HUES48 (cell line): ENCODE data around the gene HK1.

Experiments
- H3K27ac ChIP-seq: one replicate; pipeline ENCODE4 v1.7.0; 2013; ENCODE audit warnings: low read depth, low read length, inconsistent platforms
- H3K27me3 ChIP-seq: 2 replicates; pipeline ENCODE4 v1.6.1; 2013; ENCODE audit warnings: mild to moderate bottlenecking, low read length; ENCODE audit not compliant: control insufficient read depth, insufficient read depth
- H3K36me3 ChIP-seq: 2 replicates; pipeline ENCODE4 v1.6.1; 2013; ENCODE audit warnings: low read length; ENCODE audit not compliant: control insufficient read depth, insufficient read depth
- H3K4me1 ChIP-seq: 2 replicates; pipeline ENCODE4 v1.6.1; 2013; ENCODE audit warnings: mild to moderate bottlenecking, low read length; ENCODE audit not compliant: control insufficient read depth, insufficient read depth
- H3K4me3 ChIP-seq: 2 replicates; pipeline ENCODE4 v1.5.1; 2013; ENCODE audit warnings: mild to moderate bottlenecking, low read depth, low read length
- H3K9ac ChIP-seq: 2 replicates; pipeline ENCODE4 v1.6.1; 2013; ENCODE audit warnings: mild to moderate bottlenecking, low read depth, low read length, moderate library complexity
- H3K9me3 ChIP-seq: 2 replicates; pipeline ENCODE4 v1.6.1; 2013; ENCODE audit warnings: low read length; ENCODE audit not compliant: control insufficient read depth, insufficient read depth

The HK1 gene

GRCh38 chr10:69391158-69391557, 112.9 kb downstream of the HK1 start:
- peaks cover 72% of the 10 kb centered on the region for H3K36me3 ChIP-seq
- H3K27ac ChIP-seq = no peak overlapping the region
- H3K4me1 ChIP-seq = peaks cover 25% of the 10 kb centered on the region
- no peak overlapping the region for H3K4me3 ChIP-seq
- H3K9me3 ChIP-seq = no peaks in the 10 kb centered on the region
- no peaks in the 10 kb centered on the region for H3K27me3 ChIP-seq
- H3K9ac ChIP-seq = no peak overlapping the region

- peaks cover 25% of the 10 kb centered on the region for H3K4me1 ChIP-seq
- no peaks in the 10 kb centered on the region for H3K27me3 ChIP-seq
- H3K9me3 ChIP-seq = no peaks in the 10 kb centered on the region
- H3K4me3 ChIP-seq = no peak overlapping the region
- H3K27ac ChIP-seq = peak overlapping the region; percentile 77
- H3K9ac ChIP-seq = no peak overlapping the region
- peaks cover 72% of the 10 kb centered on the region for H3K36me3 ChIP-seq
These were observed 114.2 kb downstream of the HK1 start for GRCh38 chr10:69392481-69393000.

GRCh38 chr10:69394020-69394419, 115.7 kb downstream of the HK1 start:
- peaks cover 72% of the 10 kb centered on the region for H3K36me3 ChIP-seq
- H3K9me3 ChIP-seq = no peaks in the 10 kb centered on the region
- H3K9ac ChIP-seq = no peak overlapping the region
- H3K4me3 ChIP-seq = no peak overlapping the region
- no peak overlapping the region for H3K27ac ChIP-seq
- H3K27me3 ChIP-seq = no peaks in the 10 kb centered on the region
- peaks cover 23% of the 10 kb centered on the region for H3K4me1 ChIP-seq

GRCh38 chr10:69397972-69398371, 119.7 kb downstream of the HK1 start:
- Histone ChIP-seq H3K4me3 (no peak overlapping the region), H3K4me1 (no peaks in the 10 kb centered on the region), H3K9ac (no peak overlapping the region), H3K27me3 (no peaks in the 10 kb centered on the region), H3K36me3 (peaks cover 84% of the 10 kb centered on the region), H3K27ac (no peak overlapping the region), H3K9me3 (no peaks in the 10 kb centered on the region)

- no peaks in the 10 kb centered on the region for H3K27me3 ChIP-seq
- H3K9me3 ChIP-seq = no peaks in the 10 kb centered on the region
- H3K36me3 ChIP-seq = peaks cover 87% of the 10 kb centered on the region
- no peak overlapping the region for H3K9ac ChIP-seq
- H3K4me3 ChIP-seq = no peak overlapping the region
- no peak overlapping the region for H3K27ac ChIP-seq
- no peaks in the 10 kb centered on the region for H3K4me1 ChIP-seq
These were observed 120.2 kb downstream of the HK1 start for GRCh38 chr10:69398466-69398865.

GRCh38 chr10:69400936-69401335, 122.6 kb downstream of the HK1 start:
- no peak overlapping the region for H3K9ac ChIP-seq
- no peak overlapping the region for H3K27ac ChIP-seq
- H3K9me3 ChIP-seq = no peaks in the 10 kb centered on the region
- no peaks in the 10 kb centered on the region for H3K27me3 ChIP-seq
- no peak overlapping the region for H3K4me3 ChIP-seq
- H3K4me1 ChIP-seq = no peaks in the 10 kb centered on the region
- peaks cover 70% of the 10 kb centered on the region for H3K36me3 ChIP-seq

- H3K27me3 ChIP-seq = no peaks in the 10 kb centered on the region
- H3K9ac ChIP-seq = no peak overlapping the region
- H3K4me1 ChIP-seq = no peaks in the 10 kb centered on the region
- H3K27ac ChIP-seq = no peak overlapping the region
- no peaks in the 10 kb centered on the region for H3K9me3 ChIP-seq
- H3K4me3 ChIP-seq = no peak overlapping the region
- H3K36me3 ChIP-seq = peaks cover 65% of the 10 kb centered on the region
These were observed 123.1 kb downstream of the HK1 start for GRCh38 chr10:69401416-69401815.

GRCh38 chr10:69402386-69402785, 124.1 kb downstream of the HK1 start:
- Histone ChIP-seq H3K4me3 (no peak overlapping the region), H3K9me3 (no peaks in the 10 kb centered on the region), H3K27me3 (no peaks in the 10 kb centered on the region), H3K36me3 (peaks cover 58% of the 10 kb centered on the region), H3K27ac (no peak overlapping the region), H3K4me1 (peaks cover 3% of the 10 kb centered on the region; the same call in 1 of the 2 replicates), H3K9ac (no peak overlapping the region)

GRCh38 chr10:69403066-69403465, 124.8 kb downstream of the HK1 start:
- no peaks in the 10 kb centered on the region for H3K27me3 ChIP-seq
- H3K9me3 ChIP-seq = no peaks in the 10 kb centered on the region
- no peak overlapping the region for H3K27ac ChIP-seq
- H3K4me3 ChIP-seq = no peak overlapping the region
- H3K9ac ChIP-seq = no peak overlapping the region
- H3K4me1 ChIP-seq = peaks cover 3% of the 10 kb centered on the region; the same call in 1 of the 2 replicates
- H3K36me3 ChIP-seq = peaks cover 51% of the 10 kb centered on the region

GRCh38 chr10:69403519-69403918, 125.2 kb downstream of the HK1 start:
- peaks cover 3% of the 10 kb centered on the region; the same call in 1 of the 2 replicates for H3K4me1 ChIP-seq
- no peak overlapping the region for H3K4me3 ChIP-seq
- no peaks in the 10 kb centered on the region for H3K27me3 ChIP-seq
- peaks cover 47% of the 10 kb centered on the region for H3K36me3 ChIP-seq
- H3K27ac ChIP-seq = no peak overlapping the region
- H3K9me3 ChIP-seq = no peaks in the 10 kb centered on the region
- H3K9ac ChIP-seq = no peak overlapping the region

- H3K27ac ChIP-seq = no peak overlapping the region
- H3K36me3 ChIP-seq = peaks cover 36% of the 10 kb centered on the region
- peaks cover 3% of the 10 kb centered on the region; the same call in 1 of the 2 replicates for H3K4me1 ChIP-seq
- H3K4me3 ChIP-seq = no peak overlapping the region
- H3K27me3 ChIP-seq = no peaks in the 10 kb centered on the region
- no peaks in the 10 kb centered on the region for H3K9me3 ChIP-seq
- no peak overlapping the region for H3K9ac ChIP-seq
These were observed 126.5 kb downstream of the HK1 start for GRCh38 chr10:69404786-69405185.
